GM23248 (cell line): ENCODE measurements around the gene PLEKHG2. TPM values are rescaled to one million over a fixed set of nuclear protein-coding genes. Genes with fewer than 3 reads are reported as not detected.

Source experiments
- DNase-seq: peaks from one replicate; pipeline ENCODE4 v3.0.0-alpha.2; 2015
- H2AFZ ChIP-seq: fragments of 200-600 bp; sonication (generic); 2 replicates; pipeline ENCODE4 v1.6.1; 2016; ENCODE audit warnings: antibody characterized with exemption
- H3F3A ChIP-seq: fragments of 200-600 bp; sonication (generic); 2 replicates; pipeline ENCODE4 v1.6.1; 2016; ENCODE audit warnings: mild to moderate bottlenecking, antibody characterized with exemption, mixed run types; ENCODE audit not compliant: insufficient read depth
- H3K27ac ChIP-seq: fragments of 200-600 bp; sonication (generic); 2 replicates; pipeline ENCODE4 v1.5.1; 2016; ENCODE audit warnings: mild to moderate bottlenecking
- H3K27me3 ChIP-seq: fragments of 200-600 bp; sonication (generic); replicated peaks from 2 replicates; pipeline ENCODE4 v1.6.1; 2016; ENCODE audit warnings: mild to moderate bottlenecking; ENCODE audit not compliant: insufficient read depth
- H3K36me3 ChIP-seq: fragments of 200-600 bp; sonication (generic); 2 replicates; pipeline ENCODE4 v1.6.1; 2016; ENCODE audit warnings: low read depth, mild to moderate bottlenecking
- H3K4me1 ChIP-seq: fragments of 200-600 bp; sonication (generic); 2 replicates; pipeline ENCODE4 v1.6.1; 2016; ENCODE audit warnings: mild to moderate bottlenecking; ENCODE audit not compliant: insufficient read depth
- H3K4me2 ChIP-seq: fragments of 200-600 bp; sonication (generic); one replicate; pipeline ENCODE4 v1.6.1; 2016; ENCODE audit warnings: mild to moderate bottlenecking; ENCODE audit not compliant: unreplicated experiment
- H3K4me3 ChIP-seq: fragments of 200-600 bp; sonication (generic); 2 replicates; pipeline ENCODE4 v1.5.1; 2016; ENCODE audit warnings: mild to moderate bottlenecking
- H3K79me2 ChIP-seq: fragments of 200-600 bp; sonication (generic); 2 replicates; pipeline ENCODE4 v1.6.1; 2016; ENCODE audit warnings: mild to moderate bottlenecking; ENCODE audit not compliant: insufficient read depth
- H3K9ac ChIP-seq: fragments of 200-600 bp; sonication (generic); 2 replicates; pipeline ENCODE4 v1.6.1; 2016; ENCODE audit warnings: mild to moderate bottlenecking
- H3K9me2 ChIP-seq: fragments of 200-600 bp; sonication (generic); 2 replicates; pipeline ENCODE4 v1.6.1; 2016; ENCODE audit warnings: mixed run types, mild to moderate bottlenecking, moderate library complexity; ENCODE audit not compliant: insufficient read depth
- H3K9me3 ChIP-seq: fragments of 200-600 bp; sonication (generic); one replicate; pipeline ENCODE4 v1.6.1; 2017; ENCODE audit warnings: low read depth
- H4K20me1 ChIP-seq: fragments of 200-600 bp; sonication (generic); 2 replicates; pipeline ENCODE4 v1.6.0; 2016; ENCODE audit not compliant: insufficient read depth
- EZH2 ChIP-seq: fragments of 200-600 bp; sonication (generic); IDR thresholded peaks from 2 replicates; pipeline ENCODE4 v1.6.1; 2018; ENCODE audit warnings: antibody characterized with exemption, mild to moderate bottlenecking; ENCODE audit not compliant: insufficient read depth, poor library complexity, severe bottlenecking
- EZH2phosphoT487 ChIP-seq: fragments of 200-600 bp; sonication (generic); IDR thresholded peaks from 2 replicates; pipeline ENCODE4 v1.6.1; 2018; ENCODE audit warnings: antibody characterized with exemption, moderate library complexity, mild to moderate bottlenecking, low read depth; ENCODE audit not compliant: insufficient read depth
- WGBS, 2 experiments: methylation state at CpG; one replicate each; pipeline ENCODE4 v1.1.6; 2015 to 2017; ENCODE audit warnings: low lambda C conversion rate in 2 of 2, low coverage in 1 of 2; ENCODE audit errors: missing lambda C conversion rate in 2 of 2; 5-methylcytosine and 5-hydroxymethylcytosine counted together
- in situ Hi-C: fragments of 300-500 bp; cut with MboI; formaldehyde crosslinking; loops from 2 replicates; pipeline ENCODE4 v1.15.0; 2020
- polyA plus RNA-seq: library from polyadenylated mRNA; unstranded; fragments of >200 nt; fragmentation: Nextera tagmentation; extraction: Ambion mirVana; gene quantifications from 2 replicates; pipeline ENCODE4 v1.2.1, GENCODE V29; 2016
- total RNA-seq: library from RNA; depleted of rRNA; stranded (reverse); fragments of >200 nt; shearing (Covaris generic); gene quantifications from 2 replicates; pipeline ENCODE4 v1.2.3, GENCODE V29; 2014

The PLEKHG2 gene
- total and polyA plus RNA-seq, 2 experiments from 2014 or later, result 12.0 to 12.2 TPM

GRCh38 chr19:39411832-39412099 is 703 bp upstream of the PLEKHG2 start:
- peak overlapping the region; percentile 87 for H3K4me3 ChIP-seq
- peak overlapping the region; percentile 97 for H3K9ac ChIP-seq
- H3K4me1 ChIP-seq, result peaks cover 16% of the 10 kb centered on the region
- in situ Hi-C loops, result no loop called here
- H2AFZ ChIP-seq, result no peak overlapping the region
- H3K79me2 ChIP-seq, result peaks cover 57% of the 10 kb centered on the region
- H3K36me3 ChIP-seq, result peaks cover 11% of the 10 kb centered on the region; the same call in 1 of the 2 replicates
- H4K20me1 ChIP-seq, result no peaks in the 10 kb centered on the region
- peak overlapping the region; percentile 94 for H3K4me2 ChIP-seq
- no peak for TF ChIP-seq EZH2phosphoT487
- no peak for TF ChIP-seq EZH2
- no peaks in the 10 kb centered on the region for H3K9me2 ChIP-seq
- H3F3A ChIP-seq, result peaks cover 29% of the 10 kb centered on the region
- peak; percentile 96 for DNase-seq
- H3K27ac ChIP-seq, result peak overlapping the region; percentile 96
- 1 to 2% methylated on average over 7 of the region's 7 CpGs for WGBS, 2 experiments
- H3K9me3 ChIP-seq, result no peaks in the 10 kb centered on the region
- no peaks in the 10 kb centered on the region for H3K27me3 ChIP-seq

GRCh38 chr19:39412867-39413271 is 400 bp downstream of the PLEKHG2 start:
- no peaks in the 10 kb centered on the region for H3K27me3 ChIP-seq
- H3F3A ChIP-seq, result peaks cover 29% of the 10 kb centered on the region
- no peak for TF ChIP-seq EZH2phosphoT487
- TF ChIP-seq EZH2, result no peak
- peak overlapping the region; percentile 77 for H2AFZ ChIP-seq
- peaks cover 11% of the 10 kb centered on the region; the same call in 1 of the 2 replicates for H3K36me3 ChIP-seq
- H3K4me3 ChIP-seq, result peak overlapping the region; percentile 87
- no peaks in the 10 kb centered on the region for H3K9me2 ChIP-seq
- peak overlapping the region; percentile 69 for H3K27ac ChIP-seq
- no peaks in the 10 kb centered on the region for H3K9me3 ChIP-seq
- peaks cover 16% of the 10 kb centered on the region for H3K4me1 ChIP-seq
- WGBS, 2 experiments, result 1 to 2% methylated on average over 23 to 24 of the region's 24 CpGs
- no peak for DNase-seq
- H3K4me2 ChIP-seq, result peak overlapping the region; percentile 92
- H3K9ac ChIP-seq, result peak overlapping the region; percentile 88
- H3K79me2 ChIP-seq, result peaks cover 46% of the 10 kb centered on the region
- H4K20me1 ChIP-seq, result no peaks in the 10 kb centered on the region
- in situ Hi-C loops, result no loop called here

GRCh38 chr19:39413272-39413910 is 922 bp downstream of the PLEKHG2 start:
- Histone ChIP-seq H3K4me1 (peaks cover 16% of the 10 kb centered on the region), H2AFZ (peak overlapping the region; percentile 77), H3K4me2 (peak overlapping the region; percentile 92), H3K27me3 (no peaks in the 10 kb centered on the region), H3K9me3 (no peaks in the 10 kb centered on the region), H3F3A (peaks cover 23% of the 10 kb centered on the region), H3K79me2 (peaks cover 40% of the 10 kb centered on the region), H3K4me3 (peak overlapping the region; percentile 87), H3K9me2 (no peaks in the 10 kb centered on the region), H4K20me1 (no peaks in the 10 kb centered on the region), H3K36me3 (peaks cover 5% of the 10 kb centered on the region; the same call in 1 of the 2 replicates), H3K27ac (peak overlapping the region; percentile 69), H3K9ac (peak overlapping the region; percentile 88)
- TF ChIP-seq EZH2phosphoT487 (no peak), EZH2 (no peak)
- peak; percentile 75 for DNase-seq
- in situ Hi-C loops, result no loop called here
- WGBS, 2 experiments, result 1 to 2% methylated on average over 19 to 54 of the region's 54 CpGs

- H2AFZ ChIP-seq, result peak overlapping the region; percentile 77
- 56 to 57% methylated on average over 15 to 18 of the region's 18 CpGs for WGBS, 2 experiments
- no peaks in the 10 kb centered on the region for H4K20me1 ChIP-seq
- H3K9ac ChIP-seq, result peak overlapping the region; percentile 88
- peaks cover 34% of the 10 kb centered on the region for H3K79me2 ChIP-seq
- H3K27me3 ChIP-seq, result no peaks in the 10 kb centered on the region
- peak; percentile 44 for DNase-seq
- peak overlapping the region; percentile 69 for H3K27ac ChIP-seq
- no peaks in the 10 kb centered on the region for H3K9me2 ChIP-seq
- H3K9me3 ChIP-seq, result no peaks in the 10 kb centered on the region
- H3K4me1 ChIP-seq, result peaks cover 16% of the 10 kb centered on the region
- TF ChIP-seq EZH2phosphoT487 (no peak), EZH2 (no peak)
- peak overlapping the region; percentile 92 for H3K4me2 ChIP-seq
- peaks cover 2% of the 10 kb centered on the region; the same call in 1 of the 2 replicates for H3K36me3 ChIP-seq
- peaks cover 18% of the 10 kb centered on the region for H3F3A ChIP-seq
- H3K4me3 ChIP-seq, result peak overlapping the region; percentile 87
- in situ Hi-C loops, result no loop called here
Measured at GRCh38 chr19:39413911-39414608, 1.6 kb downstream of the PLEKHG2 start.
